ENCODE data around the gene NUFIP1.
"Not testable (repeated sequence)": the region's sequence is repeated elsewhere in the genome, so short reads cannot be mapped to it uniquely, and the experiment has no call there.

Gene NUFIP1

GRCh38 chr13:45024847-45025246 lies 35.6 kb upstream of the NUFIP1 start:
- Histone ChIP-seq H3K4me1 (ENCODE audit: low read length) (no peaks in the 10 kb centered on the region), H3F3A (ENCODE audit: insufficient read depth, low read length) (no peaks in the 10 kb centered on the region), H4K20me1 (ENCODE audit: insufficient read depth, low read length) (no peaks in the 10 kb centered on the region), H3K9ac (ENCODE audit: low read length) (no peak overlapping the region), H3K79me2 (ENCODE audit: low read length) (no peaks in the 10 kb centered on the region), H3K27me3 (replicated peaks; ENCODE audit: insufficient read depth, low read length) (no peaks in the 10 kb centered on the region), H2AFZ (ENCODE audit: low read length) (no peak overlapping the region), H3K36me3 (replicated peaks; ENCODE audit: insufficient read depth, low read length) (no peaks in the 10 kb centered on the region), H3K9me2 (replicated peaks; ENCODE audit: insufficient read depth, low read length) (no peaks in the 10 kb centered on the region), H3K9me3 (replicated peaks; ENCODE audit: insufficient read depth, low read length) (no peaks in the 10 kb centered on the region), H3K4me3 (ENCODE audit: low read length) (no peak overlapping the region), H3K4me2 (ENCODE audit: low read depth, low read length) (no peak overlapping the region), H3K27ac (ENCODE audit: low read length) (no peak overlapping the region)
- TF ChIP-seq CTCF (IDR thresholded peaks at IDR 0.05; ENCODE audit: low read length), result no peak
- TF ChIP-seq EZH2phosphoT487 (IDR thresholded peaks at IDR 0.05; ENCODE audit: low read length), result no peak
- no peak for TF ChIP-seq EZH2 (optimal IDR thresholded peaks at IDR 0.05; ENCODE audit: low read depth, low read length)
- DNase-seq, result no peak

- DNase-seq, result no peak
- no peak overlapping the region for H3K4me3 ChIP-seq (ENCODE audit: low read length)
- no peaks in the 10 kb centered on the region for H3K9me2 ChIP-seq (replicated peaks; ENCODE audit: insufficient read depth, low read length)
- TF ChIP-seq EZH2 (optimal IDR thresholded peaks at IDR 0.05; ENCODE audit: low read depth, low read length), result no peak
- no peak for TF ChIP-seq CTCF (IDR thresholded peaks at IDR 0.05; ENCODE audit: low read length)
- no peak for TF ChIP-seq EZH2phosphoT487 (IDR thresholded peaks at IDR 0.05; ENCODE audit: low read length)
- no peak overlapping the region for H3K9ac ChIP-seq (ENCODE audit: low read length)
- H3K4me1 ChIP-seq (ENCODE audit: low read length), result no peaks in the 10 kb centered on the region
- H2AFZ ChIP-seq (ENCODE audit: low read length), result no peak overlapping the region
- H3K9me3 ChIP-seq (replicated peaks; ENCODE audit: insufficient read depth, low read length), result no peaks in the 10 kb centered on the region
- no peaks in the 10 kb centered on the region for H3K79me2 ChIP-seq (ENCODE audit: low read length)
- H3K27me3 ChIP-seq (replicated peaks; ENCODE audit: insufficient read depth, low read length), result no peaks in the 10 kb centered on the region
- no peaks in the 10 kb centered on the region for H4K20me1 ChIP-seq (ENCODE audit: insufficient read depth, low read length)
- H3K36me3 ChIP-seq (replicated peaks; ENCODE audit: insufficient read depth, low read length), result no peaks in the 10 kb centered on the region
- H3K4me2 ChIP-seq (ENCODE audit: low read depth, low read length), result no peak overlapping the region
- H3K27ac ChIP-seq (ENCODE audit: low read length), result no peak overlapping the region
- no peaks in the 10 kb centered on the region for H3F3A ChIP-seq (ENCODE audit: insufficient read depth, low read length)
Observed at GRCh38 chr13:45021250-45021649, 32.0 kb upstream of the NUFIP1 start.

- not testable (repeated sequence) for H3K4me2 ChIP-seq (ENCODE audit: low read depth, low read length); H3K9me3 ChIP-seq (replicated peaks; ENCODE audit: insufficient read depth, low read length); H3K27ac ChIP-seq (ENCODE audit: low read length); H4K20me1 ChIP-seq (ENCODE audit: insufficient read depth, low read length); H3K36me3 ChIP-seq (replicated peaks; ENCODE audit: insufficient read depth, low read length); H3K4me1 ChIP-seq (ENCODE audit: low read length); H3K79me2 ChIP-seq (ENCODE audit: low read length); H3K9me2 ChIP-seq (replicated peaks; ENCODE audit: insufficient read depth, low read length); H3K27me3 ChIP-seq (replicated peaks; ENCODE audit: insufficient read depth, low read length); H2AFZ ChIP-seq (ENCODE audit: low read length); DNase-seq; H3F3A ChIP-seq (ENCODE audit: insufficient read depth, low read length); H3K9ac ChIP-seq (ENCODE audit: low read length); H3K4me3 ChIP-seq (ENCODE audit: low read length)
Observed at GRCh38 chr13:45019981-45020380, 30.7 kb upstream of the NUFIP1 start.

- Histone ChIP-seq H3K4me1 (ENCODE audit: low read length) (no peaks in the 10 kb centered on the region), H3K4me3 (ENCODE audit: low read length) (no peak overlapping the region), H4K20me1 (ENCODE audit: insufficient read depth, low read length) (no peaks in the 10 kb centered on the region), H3K27ac (ENCODE audit: low read length) (no peak overlapping the region), H3K9me2 (replicated peaks; ENCODE audit: insufficient read depth, low read length) (no peaks in the 10 kb centered on the region), H3K36me3 (replicated peaks; ENCODE audit: insufficient read depth, low read length) (no peaks in the 10 kb centered on the region), H3K79me2 (ENCODE audit: low read length) (no peaks in the 10 kb centered on the region), H3K4me2 (ENCODE audit: low read depth, low read length) (no peak overlapping the region), H3K27me3 (replicated peaks; ENCODE audit: insufficient read depth, low read length) (no peaks in the 10 kb centered on the region), H3K9ac (ENCODE audit: low read length) (no peak overlapping the region), H3F3A (ENCODE audit: insufficient read depth, low read length) (no peaks in the 10 kb centered on the region), H2AFZ (ENCODE audit: low read length) (no peak overlapping the region), H3K9me3 (replicated peaks; ENCODE audit: insufficient read depth, low read length) (no peaks in the 10 kb centered on the region)
- no peak for DNase-seq
- TF ChIP-seq EZH2 (optimal IDR thresholded peaks at IDR 0.05; ENCODE audit: low read depth, low read length) (no peak), CTCF (IDR thresholded peaks at IDR 0.05; ENCODE audit: low read length) (no peak), EZH2phosphoT487 (IDR thresholded peaks at IDR 0.05; ENCODE audit: low read length) (no peak)
Observed at GRCh38 chr13:45016792-45017425, 27.6 kb upstream of the NUFIP1 start.
